Medulla oblongata (tissue), 1 donor: ENCODE measurements around the gene FBXW12.
A peak's percentile ranks its signal among the peaks of the same experiment; 100 is the strongest.

ENCODE experiments used
- DNase-seq: peaks from one replicate; pipeline ENCODE4 v3.0.0-alpha.2; 2015; ENCODE audit errors: extremely low spot score

FBXW12 gene

GRCh38 chr3:48422272-48422671 is 50.3 kb downstream of the FBXW12 start:
- no peak for DNase-seq

GRCh38 chr3:48422681-48423080 is 50.7 kb downstream of the FBXW12 start:
- no peak for DNase-seq

- DNase-seq, result no peak
These were observed 51.3 kb downstream of the FBXW12 start for GRCh38 chr3:48423241-48423882.

DNA sequence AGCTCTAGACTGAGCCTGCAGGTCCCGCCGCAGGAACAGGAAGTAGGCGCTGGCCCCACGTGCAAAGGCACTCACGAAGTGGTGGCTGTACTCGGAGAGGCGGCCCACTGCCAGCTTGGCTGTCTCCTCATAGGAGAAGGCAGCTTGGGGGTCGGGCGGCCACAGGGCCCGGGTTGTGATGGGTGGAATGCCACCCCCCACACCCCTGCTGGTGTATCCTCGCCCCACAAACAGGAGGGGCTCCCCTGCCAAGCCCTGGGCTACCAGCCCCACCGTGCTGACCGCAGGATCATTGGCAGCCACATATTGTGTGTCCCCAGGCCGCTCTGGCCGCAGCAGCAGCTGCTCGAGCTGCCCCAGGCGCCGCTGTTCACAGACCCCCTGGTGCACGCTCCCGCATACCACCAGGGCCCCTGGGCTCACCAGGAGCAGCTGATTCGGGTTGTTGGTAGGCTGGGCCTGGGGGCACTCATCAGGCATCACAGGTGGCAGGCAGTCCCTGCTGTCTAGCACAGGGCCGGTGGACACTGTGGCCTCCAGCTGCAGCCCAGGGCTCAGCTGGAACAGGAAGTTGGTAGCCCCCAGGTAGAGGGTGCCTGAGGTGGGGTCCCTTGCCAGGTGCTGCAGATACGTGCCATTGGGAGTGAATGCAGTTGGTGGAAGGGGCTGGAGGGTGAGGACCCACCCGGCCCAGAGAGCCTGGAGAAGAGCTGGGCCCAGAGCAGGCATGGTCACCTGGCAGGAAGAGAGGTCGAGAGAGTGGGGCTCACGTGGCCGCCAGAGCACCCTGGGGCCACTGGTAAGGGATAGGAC is 52.1 kb downstream of the FBXW12 start:
- no peak for DNase-seq

GRCh38 chr3:48425281-48425812 is 53.3 kb downstream of the FBXW12 start:
- peak; percentile 75 for DNase-seq

DNA sequence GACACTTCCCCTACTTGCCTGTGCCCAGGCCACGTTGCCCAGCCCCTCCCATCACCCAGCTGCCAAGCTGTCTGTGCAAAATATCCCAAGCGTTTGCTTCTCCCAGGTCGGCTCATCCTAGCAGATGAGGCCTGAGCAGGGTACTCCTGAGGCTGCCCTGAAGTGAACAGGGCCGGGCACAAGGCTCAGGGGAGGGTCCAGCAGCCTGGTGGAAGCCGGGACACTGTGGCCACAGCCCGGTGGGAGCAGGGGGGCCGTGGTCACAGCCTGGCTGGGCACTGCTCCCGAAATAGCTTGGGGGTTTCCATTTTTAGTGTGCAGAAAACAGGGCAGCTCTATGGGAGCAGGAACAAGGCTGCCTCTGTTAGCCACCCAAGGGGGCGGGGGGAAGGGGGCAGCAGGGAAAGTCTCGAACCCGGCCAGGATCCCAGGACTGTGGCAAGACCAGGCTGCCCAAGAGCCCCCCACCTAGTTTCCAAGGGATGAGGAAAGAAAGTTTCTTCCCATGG is 54.4 kb downstream of the FBXW12 start:
- peak; percentile 94 for DNase-seq

DNA sequence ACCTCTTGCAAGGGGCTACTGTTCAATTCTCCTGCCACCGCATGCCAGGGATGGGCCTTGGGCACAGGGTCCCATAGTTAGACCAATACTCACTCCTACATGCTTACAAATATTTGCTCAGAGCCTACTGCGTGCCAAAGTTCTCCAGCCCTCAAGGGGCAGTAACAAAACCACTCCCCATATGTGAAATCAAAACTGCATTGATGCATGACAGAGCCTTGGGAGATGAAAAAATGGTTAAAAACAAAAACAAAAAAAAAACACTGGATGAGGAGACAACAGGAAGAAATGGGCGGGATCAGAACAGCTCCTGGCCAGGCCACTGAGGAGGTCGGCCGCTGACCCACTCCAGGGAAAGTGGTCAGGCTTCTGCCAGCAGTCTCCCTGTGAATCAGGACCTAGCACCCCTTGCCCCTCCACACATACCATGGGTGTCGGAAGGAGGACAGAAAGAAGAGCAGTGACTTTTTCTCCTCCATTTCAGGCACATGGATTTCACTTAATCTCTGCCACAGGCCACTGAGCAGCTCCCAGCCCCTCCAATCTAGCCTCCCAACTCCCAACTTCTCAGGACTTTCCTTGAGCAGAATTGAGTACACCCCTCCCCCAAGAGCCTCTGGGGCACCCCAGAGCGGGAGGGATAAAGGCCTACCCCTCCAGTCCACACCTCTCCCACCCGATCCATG is 55.1 kb downstream of the FBXW12 start:
- DNase-seq, result no peak

- DNase-seq, result peak; percentile 48
These were observed 55.6 kb downstream of the FBXW12 start for GRCh38 chr3:48427630-48427962.

GRCh38 chr3:48428088-48428571 is 56.1 kb downstream of the FBXW12 start:
- DNase-seq, result no peak

DNA sequence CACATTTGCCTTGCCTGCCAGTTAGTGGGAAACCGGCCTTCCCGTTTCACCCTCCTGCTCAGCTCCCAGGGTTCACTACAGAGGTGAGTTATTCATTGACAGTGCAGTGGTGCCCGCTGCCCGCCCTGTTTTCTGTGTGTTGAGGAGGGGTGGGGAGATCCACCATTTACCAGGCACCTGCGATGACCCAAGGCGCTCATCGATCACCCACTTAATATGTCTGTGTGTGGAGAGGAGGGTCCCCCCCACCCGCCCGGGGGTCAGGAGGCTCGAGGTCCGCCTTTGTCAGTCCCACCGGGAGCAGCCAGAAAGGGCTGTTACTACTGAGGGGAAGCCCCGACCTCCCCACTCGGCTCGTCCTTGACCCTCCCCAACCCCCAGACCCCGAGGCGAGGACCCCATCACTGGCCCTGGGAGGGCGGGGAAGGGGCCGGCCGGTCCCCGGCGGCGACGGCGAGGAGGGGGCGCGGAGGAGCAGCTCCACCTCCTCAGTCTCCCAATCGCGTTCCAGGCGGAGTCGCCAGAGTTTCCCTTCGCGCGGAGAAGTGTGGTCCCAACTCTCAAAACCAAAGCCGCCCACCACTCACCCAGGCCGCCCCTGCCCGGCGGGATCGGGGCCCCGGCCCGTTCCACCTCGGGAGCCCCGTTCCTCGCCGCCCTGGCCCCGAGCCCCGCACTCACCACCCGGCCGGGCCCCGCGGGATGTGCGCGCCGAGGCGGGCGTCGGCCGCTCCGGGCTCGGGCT is 56.7 kb downstream of the FBXW12 start:
- DNase-seq, result peak; percentile 46

GRCh38 chr3:48429317-48429959 is 57.4 kb downstream of the FBXW12 start:
- peak; percentile 78 for DNase-seq

DNA sequence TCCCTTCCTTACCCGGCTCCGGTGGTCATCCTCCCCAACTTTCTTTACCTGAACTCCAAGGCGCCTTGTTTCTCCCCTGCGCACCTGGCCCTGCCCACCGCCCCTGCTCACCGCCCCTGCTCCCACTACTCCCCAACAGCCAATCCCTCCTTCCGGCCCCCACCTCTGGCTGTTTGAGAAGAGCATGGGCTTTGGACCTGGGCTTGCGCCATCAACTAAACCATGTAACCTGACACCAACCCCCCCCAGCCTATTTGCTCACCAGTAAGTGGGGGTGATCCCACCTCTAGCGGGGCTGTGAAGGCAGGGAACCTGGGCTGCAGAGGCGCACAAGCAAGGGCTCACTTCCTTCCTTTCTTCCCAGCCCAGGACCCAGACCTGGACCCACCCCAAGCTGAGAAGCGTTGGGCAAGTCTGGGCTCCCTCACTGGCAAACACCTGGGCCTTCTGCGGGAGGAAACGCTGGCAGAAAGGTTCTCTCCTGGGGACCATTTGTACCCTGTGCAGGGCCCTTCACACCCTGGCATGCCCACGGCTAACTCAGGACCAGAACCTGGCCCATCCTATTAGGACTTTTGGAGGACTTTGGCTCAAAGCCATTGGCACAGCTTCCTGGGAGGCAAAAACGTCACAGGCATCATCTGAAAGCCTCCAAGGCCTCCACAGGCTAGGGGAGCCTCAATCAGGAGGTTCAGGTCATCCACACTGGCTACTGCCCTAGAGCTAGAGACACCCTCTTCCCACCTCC is 58.1 kb downstream of the FBXW12 start, which contains the start of gene PLXNB1:
Gene PLXNB1, minus strand, starts transcription at position 127 of the 748 bp plus-strand sequence. CDS start 5,475 bp downstream, outside the sequence.
- DNase-seq, result no peak

- DNase-seq, result no peak
These were observed 58.7 kb downstream of the FBXW12 start for GRCh38 chr3:48430708-48431101.

- no peak for DNase-seq
These were observed 59.4 kb downstream of the FBXW12 start for GRCh38 chr3:48431224-48432029.

- DNase-seq, result no peak
These were observed 60.7 kb downstream of the FBXW12 start for GRCh38 chr3:48432411-48433371.

GRCh38 chr3:48433472-48434118 is 61.6 kb downstream of the FBXW12 start:
- no peak for DNase-seq

DNA sequence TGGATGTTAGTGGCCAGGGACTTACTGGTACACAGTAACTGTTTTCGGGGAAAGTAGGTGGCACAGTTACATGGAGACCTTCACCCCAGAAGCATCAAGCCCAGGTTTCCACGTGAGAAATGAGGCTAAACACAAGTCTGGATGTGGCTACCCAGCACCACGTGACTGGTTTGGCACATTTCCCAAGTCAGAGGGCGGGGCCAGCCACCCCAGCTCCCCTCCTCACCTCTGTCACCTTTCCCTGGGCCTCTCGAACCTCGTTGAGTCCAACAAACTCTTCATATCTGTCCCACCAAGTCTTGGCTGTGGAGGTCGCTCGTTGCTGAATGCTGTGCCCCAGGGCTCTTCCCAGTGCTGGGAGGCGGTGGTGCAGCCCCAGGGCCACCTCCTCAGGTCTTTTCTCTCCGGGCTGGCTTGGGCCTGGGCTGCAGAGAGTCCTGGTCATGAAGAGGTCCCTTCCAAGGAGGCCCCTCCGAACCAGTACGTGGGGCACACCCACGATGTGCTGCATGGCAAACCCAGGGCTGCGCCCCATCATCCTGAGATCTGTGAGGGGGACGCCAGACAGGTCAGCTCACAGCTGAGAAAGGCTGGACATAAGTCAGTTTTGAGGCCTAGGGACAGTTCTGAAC is 62.7 kb downstream of the FBXW12 start:
- DNase-seq, result no peak
